ENCODE data around the gene TRIM40. TPM values are rescaled to one million over a fixed set of nuclear protein-coding genes. Genes with fewer than 3 reads are reported as not detected.

The TRIM40 gene
- total RNA-seq, 1 experiment from 2014 or later: not detected

- CTCF ChIA-PET: no interaction called here
- H3K27me3 ChIP-seq (ENCODE audit: control insufficient read depth, insufficient read depth, low read length): peaks cover 10% of the 10 kb centered on the region; the same call in 1 of the 2 replicates
- no peak overlapping the region for H3K27ac ChIP-seq (ENCODE audit: low read length)
- H3K4me1 ChIP-seq (ENCODE audit: control insufficient read depth, insufficient read depth, low read length): no peaks in the 10 kb centered on the region
- no peak for DNase-seq (ENCODE audit: low read depth, low spot score)
- H3K9me3 ChIP-seq (ENCODE audit: control insufficient read depth, insufficient read depth, low read depth, low read length): no peaks in the 10 kb centered on the region
- in situ Hi-C loops (cut with HindIII; ENCODE audit: low pct_unique_long_range_greater_than_20kb, low sequenced_read_pairs) (no loop called here), intact Hi-C loops (cut with micrococcal nuclease; ENCODE audit: unreplicated experiment) (no loop called here)
- no peaks in the 10 kb centered on the region for H3K36me3 ChIP-seq (ENCODE audit: control insufficient read depth, insufficient read depth, low read length)
- H3K4me3 ChIP-seq (ENCODE audit: low read depth in 2 of 2, low read length in 2 of 2): no peak overlapping the region
- ATAC-seq: no peak
- no TSS peak for BruUV-seq (replicated peaks)
- POLR2A ChIA-PET: no interaction called here
- TF ChIP-seq POLR2AphosphoS5 (IDR thresholded peaks at IDR 0.05; ENCODE audit: low read depth, low read length) (no peak), TCF7L2 (IDR thresholded peaks at IDR 0.05; ENCODE audit: low read depth, low read length) (no peak)
Observed at GRCh38 chr6:30160008-30160784, 24.3 kb downstream of the TRIM40 start.

GRCh38 chr6:30160785-30161531 lies 25.0 kb downstream of the TRIM40 start, which contains the start of gene TRIM10:
TSS of gene TRIM10 (minus strand) at chr6:30161211. CDS start at chr6:30160858, 353 bp downstream.
- ATAC-seq: no peak
- Histone ChIP-seq H3K4me1 (ENCODE audit: control insufficient read depth, insufficient read depth, low read length) (no peaks in the 10 kb centered on the region), H3K9me3 (ENCODE audit: control insufficient read depth, insufficient read depth, low read depth, low read length) (no peaks in the 10 kb centered on the region), H3K27me3 (ENCODE audit: control insufficient read depth, insufficient read depth, low read length) (peaks cover 8% of the 10 kb centered on the region; the same call in 1 of the 2 replicates), H3K36me3 (ENCODE audit: control insufficient read depth, insufficient read depth, low read length) (no peaks in the 10 kb centered on the region), H3K4me3 (ENCODE audit: low read depth in 2 of 2, low read length in 2 of 2) (no peak within 1 kb of the TSS), H3K27ac (ENCODE audit: low read length) (no peak within 1 kb of the TSS)
- in situ Hi-C loops (cut with HindIII; ENCODE audit: low pct_unique_long_range_greater_than_20kb, low sequenced_read_pairs) (no loop called here), intact Hi-C loops (cut with micrococcal nuclease; ENCODE audit: unreplicated experiment) (no loop called here)
- TF ChIP-seq CTCF (IDR thresholded peaks at IDR 0.05) (no peak), REST (IDR thresholded peaks at IDR 0.05; ENCODE audit: insufficient read depth in 1 of 2, low read depth in 2 of 2, low read length in 1 of 2) (no peak), TCF7L2 (IDR thresholded peaks at IDR 0.05; ENCODE audit: low read depth, low read length) (no peak), POLR2AphosphoS5 (IDR thresholded peaks at IDR 0.05; ENCODE audit: low read depth, low read length) (no peak), SIN3A (IDR thresholded peaks at IDR 0.05; ENCODE audit: borderline replicate concordance, insufficient read depth, low read depth, low read length) (no peak)
- POLR2A ChIA-PET: no interaction called here
- no peak for DNase-seq (ENCODE audit: low read depth, low spot score)
- no TSS peak for BruUV-seq (replicated peaks)
- CTCF ChIA-PET: no interaction called here

All from Panc1 (cell line).